Measurements from ENCODE around the gene WFIKKN2.

The WFIKKN2 gene

DNA sequence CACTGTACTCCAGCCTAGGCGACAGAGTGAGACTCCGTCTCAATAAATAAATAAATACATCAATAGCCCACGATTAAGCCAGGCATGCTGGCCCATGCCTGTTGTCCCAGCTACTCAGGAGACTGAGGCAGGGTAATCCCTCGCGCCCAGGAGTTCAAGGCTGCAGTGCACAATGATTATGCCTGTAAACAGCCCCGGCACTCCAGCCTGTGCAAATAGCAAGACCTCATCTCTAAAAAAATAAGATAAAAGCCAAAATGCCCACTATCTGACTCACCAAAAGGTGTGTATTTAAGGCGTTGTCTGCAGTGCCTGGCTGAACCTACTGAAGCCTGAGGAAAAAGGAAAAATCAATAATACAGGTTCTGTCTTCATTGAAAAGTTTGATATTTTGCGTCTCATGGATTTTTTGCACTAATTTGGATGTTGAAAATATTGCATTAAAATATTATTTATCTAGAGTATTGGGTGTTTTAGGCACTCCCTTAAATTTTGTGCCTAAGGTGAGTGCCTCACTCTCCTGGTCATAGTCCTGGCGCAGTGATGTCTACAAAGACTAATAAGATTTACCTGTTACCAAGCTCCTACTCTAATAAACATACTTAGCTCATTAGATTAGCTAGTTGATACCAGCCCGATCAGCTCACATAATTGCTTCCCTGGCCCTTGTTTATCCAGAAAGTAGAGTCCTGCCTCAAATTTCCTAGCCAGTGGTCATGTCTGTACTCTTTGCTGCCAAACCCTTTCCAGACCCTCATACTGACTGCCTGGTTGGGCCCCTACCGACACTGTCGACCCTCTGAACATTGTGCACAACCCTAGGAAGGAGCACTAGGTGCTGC is 55.5 kb downstream of the WFIKKN2 start:
- DNase-seq (ENCODE audit: extremely low read depth, low read depth), result no peak
- TF ChIP-seq CTCF (IDR thresholded peaks at IDR 0.05; ENCODE audit: low read depth, low read length, missing control alignments), result no peak
- no peak overlapping the region for H3K4me3 ChIP-seq (replicated peaks; ENCODE audit: low read depth, low read length)

DNA sequence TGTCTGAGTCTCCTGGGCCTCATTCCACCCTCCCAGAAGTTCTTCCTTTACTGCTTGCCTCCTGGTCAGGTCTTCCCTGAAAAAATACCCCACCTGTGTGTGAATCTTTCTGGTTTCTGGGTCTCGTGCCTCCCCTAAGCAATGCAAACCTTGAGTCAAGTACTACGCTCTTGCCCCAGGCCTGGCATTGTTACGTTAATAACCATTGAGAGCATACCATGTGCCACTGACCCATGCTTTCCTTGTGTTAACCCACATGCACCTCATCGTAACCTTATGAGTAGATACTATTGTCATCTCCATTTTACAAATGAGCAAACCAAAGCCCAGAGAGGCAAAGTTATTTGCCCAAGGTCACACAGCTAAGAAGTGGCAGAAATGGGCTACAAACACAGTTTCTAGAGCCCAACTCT is 56.2 kb downstream of the WFIKKN2 start:
- H3K4me3 ChIP-seq (replicated peaks; ENCODE audit: low read depth, low read length), result no peak overlapping the region
- TF ChIP-seq CTCF (IDR thresholded peaks at IDR 0.05; ENCODE audit: low read depth, low read length, missing control alignments), result no peak
- DNase-seq (ENCODE audit: extremely low read depth, low read depth), result no peak

All from HFF-Myc (cell line).